Gastrocnemius medialis (tissue), 4 donors: ENCODE measurements around the gene SMCHD1.

Experiments
- CTCF ChIP-seq, 5 experiments: fragments of 450-650 bp in 3 of 5; fragments of 200-600 bp in 2 of 5; sonication (generic) in 2 of 5; IDR thresholded peaks in 4 of 5; conservative IDR thresholded peaks in 1 of 5; 1 replicate in 4 of 5; 2 replicates in 1 of 5; pipeline ENCODE4 v1.5.1; 2016 to 2019; ENCODE audit warnings: antibody characterized with exemption in 5 of 5, mild to moderate bottlenecking in 3 of 5, moderate library complexity in 3 of 5
- POLR2A ChIP-seq, 2 donors: fragments of 450-650 bp; IDR thresholded peaks; one replicate each; pipeline ENCODE4 v1.6.1; 2017; ENCODE audit warnings: antibody characterized with exemption in 2 of 2, mild to moderate bottlenecking in 2 of 2, moderate library complexity in 2 of 2

GRCh38 chr18:2653467-2653866, 2.1 kb upstream of the SMCHD1 start:
- TF ChIP-seq CTCF (IDR thresholded peaks at IDR 0.05 in 4 of 5, conservative IDR thresholded peaks at IDR 0.05 in 1 of 5) (no peak), POLR2A (IDR thresholded peaks at IDR 0.05) (no peak)
